ENCODE results near the gene NCKAP1.

NCKAP1 gene

DNA sequence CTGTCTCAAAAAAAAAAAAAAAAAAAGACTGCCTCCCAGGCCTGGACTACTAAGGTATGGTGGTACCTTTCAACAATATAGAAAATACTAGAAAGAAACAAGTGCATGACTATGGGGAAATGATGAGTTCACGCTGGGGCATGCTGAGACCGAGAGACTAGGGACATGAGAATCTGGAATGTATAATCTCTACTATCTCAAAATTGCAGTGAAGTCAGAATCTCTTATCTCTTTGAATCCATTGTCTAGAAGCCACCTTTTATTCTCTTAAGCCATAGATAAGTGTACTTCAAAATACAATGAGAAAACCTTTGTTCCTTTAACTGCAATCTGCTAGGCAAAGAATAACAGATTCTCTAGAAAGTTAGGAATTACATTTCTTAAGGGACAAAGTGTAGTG is 177.4 kb downstream of the NCKAP1 start:
- H3K4me3 ChIP-seq (ENCODE audit: low read depth, low read length), result no peak overlapping the region
- DNase-seq (ENCODE audit: low read depth), result no peak
